Panc1 (cell line): ENCODE measurements around the gene RFFL. TPM values are rescaled to one million over a fixed set of nuclear protein-coding genes. Genes with fewer than 3 reads are reported as not detected.

ENCODE experiments used
- ATAC-seq: fragments of 200-7000 bp; cut with Tn5 transposase; 2 replicates; pipeline ENCODE4 v1.9.1; 2020; ENCODE audit warnings: mild to moderate bottlenecking, moderate library complexity
- BruUV-seq: library from RNA; stranded (reverse); fragments of 400-500 nt; replicated peaks from 2 replicates; lab custom pipeline; 2021; lab: Mats Ljungman, UMichigan
- CTCF ChIA-PET: fragments of 300-600 bp; sonication (Branson Sonifier 250); formaldehyde crosslinking; loops from one replicate; lab custom pipeline; 2022; ENCODE audit warnings: antibody characterized with exemption; lab: Charles Lee
- POLR2A ChIA-PET: fragments of 300-600 bp; sonication (Branson Sonifier 250); formaldehyde crosslinking; loops from one replicate; lab custom pipeline; 2022; ENCODE audit warnings: antibody characterized with exemption; lab: Charles Lee
- DNase-seq: peaks from one replicate; pipeline ENCODE4 v3.0.0-alpha.2; 2010; ENCODE audit warnings: low read depth, low spot score
- H3K27ac ChIP-seq: 2 replicates; pipeline ENCODE4 v1.5.1; 2011; ENCODE audit warnings: mild to moderate bottlenecking, low read length, inconsistent platforms
- H3K27me3 ChIP-seq: fragments of 200-500 bp; sonication (Bioruptor generic); 2 replicates; pipeline ENCODE4 v1.6.0; 2014; ENCODE audit warnings: low read length, inconsistent platforms; ENCODE audit not compliant: control insufficient read depth, insufficient read depth
- H3K36me3 ChIP-seq: fragments of 200-500 bp; sonication (Bioruptor generic); 2 replicates; pipeline ENCODE4 v1.5.1; 2014; ENCODE audit warnings: inconsistent platforms, mild to moderate bottlenecking, low read length, moderate library complexity; ENCODE audit not compliant: control insufficient read depth, insufficient read depth
- H3K4me1 ChIP-seq: 2 replicates; pipeline ENCODE4 v1.5.1; 2011; ENCODE audit warnings: inconsistent platforms, mild to moderate bottlenecking, low read length, moderate library complexity; ENCODE audit not compliant: control insufficient read depth, insufficient read depth
- H3K4me3 ChIP-seq, 2 experiments: 2 replicates each; pipeline ENCODE4 v1.5.1; 2011 to 2012; ENCODE audit warnings: low read depth in 2 of 2, low read length in 2 of 2, mild to moderate bottlenecking in 2 of 2, inconsistent platforms in 1 of 2, moderate library complexity in 1 of 2
- H3K9me3 ChIP-seq: fragments of 200-500 bp; sonication (Bioruptor generic); 2 replicates; pipeline ENCODE4 v1.5.1; 2014; ENCODE audit warnings: low read depth, mild to moderate bottlenecking, inconsistent platforms, low read length, moderate library complexity; ENCODE audit not compliant: control insufficient read depth, insufficient read depth
- CTCF ChIP-seq: fragments of 450-650 bp; IDR thresholded peaks from 2 replicates; pipeline ENCODE4 v1.5.1; 2017; ENCODE audit warnings: mild to moderate bottlenecking
- POLR2AphosphoS5 ChIP-seq: IDR thresholded peaks from 2 replicates; pipeline ENCODE4 v1.6.1; 2012; ENCODE audit warnings: mild to moderate bottlenecking, low read depth, low read length, moderate library complexity
- REST ChIP-seq, 2 experiments: IDR thresholded peaks; 2 replicates each; pipeline ENCODE4 v1.6.1; 2011 to 2012; ENCODE audit warnings: low read depth in 2 of 2, control low read depth in 1 of 2, low read length in 1 of 2, mild to moderate bottlenecking in 1 of 2, moderate library complexity in 1 of 2; ENCODE audit not compliant: insufficient read depth in 1 of 2
- SIN3A ChIP-seq: IDR thresholded peaks from 2 replicates; pipeline ENCODE4 v1.6.1; 2012; ENCODE audit warnings: low read depth, mild to moderate bottlenecking, low read length, moderate library complexity, borderline replicate concordance; ENCODE audit not compliant: insufficient read depth
- TCF7L2 ChIP-seq: IDR thresholded peaks from 2 replicates; pipeline ENCODE4 v1.6.1; 2011; ENCODE audit warnings: mild to moderate bottlenecking, low read depth, low read length, inconsistent platforms
- in situ Hi-C: cut with HindIII; loops from 2 replicates; pipeline ENCODE4 v1.10.0; 2016; ENCODE audit warnings: low sequenced_read_pairs, low pct_unique_long_range_greater_than_20kb
- intact Hi-C: fragments of 100-400 bp; cut with micrococcal nuclease; formaldehyde crosslinking; loops from one replicate; pipeline ENCODE4 v1.10.0; 2022; ENCODE audit not compliant: unreplicated experiment
- total RNA-seq: library from RNA; stranded (reverse); gene quantifications from one replicate; pipeline ENCODE4 v1.2.1, GENCODE V29; 2021; ENCODE audit not compliant: unreplicated experiment

Gene RFFL
- total RNA-seq, 1 experiment from 2014 or later: 38.4 TPM

GRCh38 chr17:35069311-35069710 is 5.8 kb upstream of the RFFL start:
- ChIA-PET CTCF (no interaction called here), POLR2A (no interaction called here)
- TF ChIP-seq TCF7L2 (no peak), REST (IDR thresholded peaks at IDR 0.05; ENCODE audit: insufficient read depth in 1 of 2, low read depth in 2 of 2, low read length in 1 of 2) (no peak), SIN3A (no peak), POLR2AphosphoS5 (no peak), CTCF (no peak)

DNA sequence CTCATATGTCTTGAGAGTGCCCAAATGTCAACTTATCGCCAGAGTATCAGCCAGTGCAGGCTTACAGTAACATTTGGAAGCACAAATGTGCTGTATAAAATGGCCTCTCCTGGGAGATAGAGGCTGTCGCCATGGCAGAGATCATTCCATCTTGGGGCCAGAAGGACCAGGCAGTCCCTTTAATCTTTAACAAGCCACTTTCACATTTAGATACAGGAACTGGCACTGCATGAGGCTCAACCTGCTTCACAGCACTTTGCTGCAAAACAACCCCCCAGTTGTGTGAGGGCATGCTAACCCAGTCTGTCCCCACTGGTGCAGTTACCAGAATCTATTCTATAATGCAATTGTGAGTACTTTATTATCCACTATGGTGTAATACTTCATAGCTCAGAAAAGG is 4.7 kb upstream of the RFFL start:
- Histone ChIP-seq H3K27ac (no peak overlapping the region), H3K4me1 (peaks cover 22% of the 10 kb centered on the region), H3K36me3 (no peaks in the 10 kb centered on the region), H3K4me3 (no peak overlapping the region), H3K9me3 (no peaks in the 10 kb centered on the region), H3K27me3 (no peaks in the 10 kb centered on the region)
- BruUV-seq: no TSS peak
- POLR2A ChIA-PET: no interaction called here
- TF ChIP-seq SIN3A: no peak
- TF ChIP-seq TCF7L2: no peak
- TF ChIP-seq REST (IDR thresholded peaks at IDR 0.05; ENCODE audit: insufficient read depth in 1 of 2, low read depth in 2 of 2, low read length in 1 of 2): no peak
- no peak for TF ChIP-seq POLR2AphosphoS5
- TF ChIP-seq CTCF: no peak
- CTCF ChIA-PET: no interaction called here
- intact Hi-C loops: no loop called here
- ATAC-seq (no peak), DNase-seq (no peak)
- in situ Hi-C loops: no loop called here

More at GRCh38 chr17:35069311-35069710, 5.8 kb upstream of the RFFL start:
- Histone ChIP-seq H3K27ac (no peak overlapping the region), H3K27me3 (no peaks in the 10 kb centered on the region), H3K9me3 (no peaks in the 10 kb centered on the region), H3K36me3 (no peaks in the 10 kb centered on the region), H3K4me1 (peaks cover 17% of the 10 kb centered on the region), H3K4me3 (no peak overlapping the region)
- no peak for ATAC-seq
- intact Hi-C loops: no loop called here
- BruUV-seq: no TSS peak
- no peak for DNase-seq
- in situ Hi-C loops: no loop called here
